ENCODE measurements around the gene PSMA7. TPM values are rescaled to one million over a fixed set of nuclear protein-coding genes. Genes with fewer than 3 reads are reported as not detected.

PSMA7 gene
- 124 TPM for total RNA-seq

GRCh38 chr20:62143081-62143956 lies at the start of gene PSMA7, which contains the start of gene SS18L1:
Gene PSMA7, minus strand, starts transcription at chr20:62143394. Its CDS starts 91 bp downstream, at chr20:62143303.
Gene SS18L1, plus strand, starts transcription at chr20:62143769. Its CDS starts 52 bp downstream, at chr20:62143821.
- intact Hi-C loops (cut with DNase I) = no loop called here
- ATAC-seq (peak; percentile 92), DNase-seq (ENCODE audit: low spot score) (peak; percentile 91)

- DNase-seq (ENCODE audit: low spot score) (no peak), ATAC-seq (no peak)
- intact Hi-C loops (cut with DNase I) = no loop called here
Observed at GRCh38 chr20:62192635-62193034, 49.4 kb upstream of the PSMA7 start.

- no peak for ATAC-seq
- no peak for DNase-seq (ENCODE audit: low spot score)
- intact Hi-C loops (cut with DNase I) = no loop called here
Observed at GRCh38 chr20:62191781-62192559, 48.8 kb upstream of the PSMA7 start.

GRCh38 chr20:62190639-62191411 lies 47.6 kb upstream of the PSMA7 start:
- DNase-seq (ENCODE audit: low spot score) = no peak
- no peak for ATAC-seq
- intact Hi-C loops (cut with DNase I) = no loop called here

- DNase-seq (ENCODE audit: low spot score) = no peak
- ATAC-seq = no peak
- intact Hi-C loops (cut with DNase I) = no loop called here
Observed at GRCh38 chr20:62186887-62187866, 44.0 kb upstream of the PSMA7 start.

GRCh38 chr20:62186096-62186426 lies 42.9 kb upstream of the PSMA7 start:
- intact Hi-C loops (cut with DNase I) = no loop called here
- ATAC-seq (no peak), DNase-seq (ENCODE audit: low spot score) (no peak)

GRCh38 chr20:62183426-62184142 lies 40.4 kb upstream of the PSMA7 start:
- ATAC-seq (no peak), DNase-seq (ENCODE audit: low spot score) (no peak)
- intact Hi-C loops (cut with DNase I) = loop anchor here (5.0 kb wide), 1 partner anchor 174 kb away; no protein-coding TSS in a partner anchor

GRCh38 chr20:62182469-62183425 lies 39.6 kb upstream of the PSMA7 start, which contains the start of gene MTG2:
Gene MTG2, plus strand, starts transcription at chr20:62183028. Its CDS starts 10,393 bp downstream, at chr20:62193421.
- intact Hi-C loops (cut with DNase I) = loop anchor here (5.0 kb wide), 1 partner anchor 175 kb away; no protein-coding TSS in a partner anchor
- peak; percentile 98 for ATAC-seq
- DNase-seq (ENCODE audit: low spot score) = peak; percentile 96

GRCh38 chr20:62181808-62182207 lies 38.6 kb upstream of the PSMA7 start:
- intact Hi-C loops (cut with DNase I) = loop anchor here (5.0 kb wide), 1 partner anchor 175 kb away; no protein-coding TSS in a partner anchor
- ATAC-seq = no peak
- no peak for DNase-seq (ENCODE audit: low spot score)

GRCh38 chr20:62179162-62179504 lies 35.9 kb upstream of the PSMA7 start:
- ATAC-seq (no peak), DNase-seq (ENCODE audit: low spot score) (no peak)
- intact Hi-C loops (cut with DNase I) = no loop called here

- no peak for ATAC-seq
- intact Hi-C loops (cut with DNase I) = no loop called here
- no peak for DNase-seq (ENCODE audit: low spot score)
Observed at GRCh38 chr20:62178316-62179161, 35.3 kb upstream of the PSMA7 start.

GRCh38 chr20:62177307-62177706 lies 34.1 kb upstream of the PSMA7 start:
- no peak for DNase-seq (ENCODE audit: low spot score)
- ATAC-seq = no peak
- intact Hi-C loops (cut with DNase I) = no loop called here

- no peak for DNase-seq (ENCODE audit: low spot score)
- no peak for ATAC-seq
- intact Hi-C loops (cut with DNase I) = no loop called here
Observed at GRCh38 chr20:62176866-62177265, 33.7 kb upstream of the PSMA7 start.

GRCh38 chr20:62175711-62176110 lies 32.5 kb upstream of the PSMA7 start:
- ATAC-seq (no peak), DNase-seq (ENCODE audit: low spot score) (no peak)
- intact Hi-C loops (cut with DNase I) = no loop called here

- DNase-seq (ENCODE audit: low spot score) (no peak), ATAC-seq (no peak)
- intact Hi-C loops (cut with DNase I) = no loop called here
Observed at GRCh38 chr20:62174870-62175624, 31.9 kb upstream of the PSMA7 start.

Measured in sciatic nerve (tissue), 2 donors.